PC-3 (cell line): ENCODE data around the gene GABRD. TPM values are rescaled to one million over a fixed set of nuclear protein-coding genes. Genes with fewer than 3 reads are reported as not detected.

Source experiments
- ATAC-seq: fragments of 200-7000 bp; cut with Tn5 transposase; 2 replicates; pipeline ENCODE4 v1.9.1; 2020; ENCODE audit warnings: mild to moderate bottlenecking, moderate library complexity
- BruUV-seq: library from RNA; stranded (reverse); fragments of 400-500 nt; replicated peaks from 2 replicates; lab custom pipeline; 2021; lab: Mats Ljungman, UMichigan
- CTCF ChIA-PET: fragments of 300-600 bp; sonication (Branson Sonifier 250); formaldehyde crosslinking; loops from one replicate; lab custom pipeline; 2022; ENCODE audit warnings: antibody characterized with exemption; lab: Charles Lee
- POLR2A ChIA-PET: fragments of 300-600 bp; sonication (Branson Sonifier 250); formaldehyde crosslinking; loops from one replicate; lab custom pipeline; 2022; ENCODE audit warnings: antibody characterized with exemption; ENCODE audit not compliant: unreplicated experiment; lab: Charles Lee
- DNase-seq: peaks from one replicate; pipeline ENCODE4 v3.0.0-alpha.2; 2015
- H2AFZ ChIP-seq: fragments of 300-600 bp; sonication (generic); 2 replicates; pipeline ENCODE4 v1.6.0; 2016; ENCODE audit warnings: antibody characterized with exemption, low read length
- H3F3A ChIP-seq: fragments of 300-600 bp; sonication (generic); one replicate; pipeline ENCODE4 v1.6.0; 2017; ENCODE audit warnings: antibody characterized with exemption, low read length, control low read depth, mild to moderate bottlenecking; ENCODE audit not compliant: unreplicated experiment
- H3K27ac ChIP-seq: fragments of 300-600 bp; sonication (generic); 2 replicates; pipeline ENCODE4 v1.5.1; 2016; ENCODE audit warnings: mild to moderate bottlenecking, low read length
- H3K27me3 ChIP-seq: fragments of 300-600 bp; sonication (generic); 2 replicates; pipeline ENCODE4 v1.6.1; 2016; ENCODE audit warnings: low read length, mixed read lengths
- H3K36me3 ChIP-seq: fragments of 300-600 bp; sonication (generic); 2 replicates; pipeline ENCODE4 v1.6.1; 2016; ENCODE audit warnings: low read depth, mixed run types, low read length, mixed read lengths
- H3K4me1 ChIP-seq: fragments of 300-600 bp; sonication (generic); 2 replicates; pipeline ENCODE4 v1.5.1; 2016; ENCODE audit warnings: low read length; ENCODE audit not compliant: insufficient read depth
- H3K4me2 ChIP-seq: fragments of 300-600 bp; sonication (generic); 2 replicates; pipeline ENCODE4 v1.6.0; 2016; ENCODE audit warnings: low read length
- H3K4me3 ChIP-seq: fragments of 300-600 bp; sonication (generic); 2 replicates; pipeline ENCODE4 v1.5.1; 2016; ENCODE audit warnings: mild to moderate bottlenecking, low read length, mixed read lengths
- H3K79me2 ChIP-seq: fragments of 300-600 bp; sonication (generic); 2 replicates; pipeline ENCODE4 v1.6.1; 2017; ENCODE audit warnings: low read length, mixed read lengths
- H3K9ac ChIP-seq: fragments of 300-600 bp; sonication (generic); 2 replicates; pipeline ENCODE4 v1.6.0; 2016; ENCODE audit warnings: mild to moderate bottlenecking, low read length
- H3K9me2 ChIP-seq: fragments of 300-600 bp; sonication (generic); replicated peaks from 2 replicates; pipeline ENCODE4 v1.6.1; 2016; ENCODE audit warnings: mixed run types, low read length, mixed read lengths
- H3K9me3 ChIP-seq: fragments of 300-600 bp; sonication (generic); 2 replicates; pipeline ENCODE4 v1.6.1; 2016; ENCODE audit warnings: low read length, mixed read lengths
- H4K20me1 ChIP-seq: fragments of 300-600 bp; sonication (generic); 2 replicates; pipeline ENCODE4 v1.6.1; 2016; ENCODE audit warnings: low read length, mixed read lengths
- CTCF ChIP-seq: fragments of 300-600 bp; sonication (generic); conservative IDR thresholded peaks from 2 replicates; pipeline ENCODE4 v1.5.1; 2017; ENCODE audit warnings: antibody characterized with exemption, low read depth, mild to moderate bottlenecking, low read length
- EZH2 ChIP-seq: fragments of 300-600 bp; sonication (generic); IDR thresholded peaks from one replicate; pipeline ENCODE4 v1.6.1; 2017; ENCODE audit warnings: antibody characterized with exemption, mild to moderate bottlenecking, low read length; ENCODE audit not compliant: unreplicated experiment
- EZH2phosphoT487 ChIP-seq: fragments of 300-600 bp; sonication (generic); IDR thresholded peaks from 2 replicates; pipeline ENCODE4 v1.6.1; 2018; ENCODE audit warnings: mild to moderate bottlenecking, antibody characterized with exemption, low read length, borderline replicate concordance
- intact Hi-C: fragments of 100-400 bp; cut with micrococcal nuclease; formaldehyde crosslinking; loops from 2 replicates; pipeline ENCODE4 v1.9.0; 2023
- total RNA-seq: library from RNA; depleted of rRNA; stranded (reverse); fragments of >200 nt; gene quantifications from 2 replicates; pipeline ENCODE4 v1.2.3, GENCODE V29; 2014

The GABRD gene
- total RNA-seq, 1 experiment from 2014 or later, result not detected

- no peak overlapping the region for H3K27ac ChIP-seq
- BruUV-seq, result no TSS peak
Measured at GRCh38 chr1:2046174-2046917, 27.2 kb downstream of the GABRD start.

GRCh38 chr1:2046953-2047748, 28.0 kb downstream of the GABRD start:
- H3K4me1 ChIP-seq, result peaks cover 26% of the 10 kb centered on the region
- H3K4me3 ChIP-seq, result no peak overlapping the region
- no peak overlapping the region for H2AFZ ChIP-seq
- intact Hi-C loops, result loop anchor here (1.0 to 2.0 kb wide), 2 partner anchors 87 to 102 kb away; no protein-coding TSS in a partner anchor
- no peak overlapping the region for H3K9ac ChIP-seq
- no TSS peak for BruUV-seq
- ATAC-seq, result no peak
- DNase-seq, result no peak
- no peaks in the 10 kb centered on the region for H3K9me3 ChIP-seq
- no peaks in the 10 kb centered on the region for H3K27me3 ChIP-seq
- no peaks in the 10 kb centered on the region for H3K36me3 ChIP-seq
- no peak overlapping the region for H3K4me2 ChIP-seq
- no peaks in the 10 kb centered on the region for H3F3A ChIP-seq
- TF ChIP-seq CTCF (no peak), EZH2phosphoT487 (no peak), EZH2 (no peak)
- CTCF ChIA-PET, result interaction anchor here (1.0 to 1.4 kb wide), 2 partner anchors 111 to 138 kb away, joined by 4 to 8 read pairs; no protein-coding TSS in a partner anchor
- peaks cover 16% of the 10 kb centered on the region for H3K79me2 ChIP-seq
- no peak overlapping the region for H3K27ac ChIP-seq
- POLR2A ChIA-PET, result no interaction called here
- no peaks in the 10 kb centered on the region for H3K9me2 ChIP-seq
- no peaks in the 10 kb centered on the region for H4K20me1 ChIP-seq

More at GRCh38 chr1:2046174-2046917, 27.2 kb downstream of the GABRD start:
- no peaks in the 10 kb centered on the region for H3K27me3 ChIP-seq
- H3K4me3 ChIP-seq, result no peak overlapping the region
- no peaks in the 10 kb centered on the region for H4K20me1 ChIP-seq
- H3K36me3 ChIP-seq, result no peaks in the 10 kb centered on the region
- no peak overlapping the region for H3K4me2 ChIP-seq
- ATAC-seq (peak; percentile 32), DNase-seq (peak; percentile 85)
- no peaks in the 10 kb centered on the region for H3K9me3 ChIP-seq
- H2AFZ ChIP-seq, result no peak overlapping the region
- no peak overlapping the region for H3K9ac ChIP-seq
- no peaks in the 10 kb centered on the region for H3F3A ChIP-seq
- H3K4me1 ChIP-seq, result peaks cover 20% of the 10 kb centered on the region
- TF ChIP-seq CTCF (peak; percentile 98), EZH2 (no peak)
- no peaks in the 10 kb centered on the region for H3K9me2 ChIP-seq
- ChIA-PET CTCF (interaction anchor here (0.6 to 1.4 kb wide), 4 partner anchors 85 to 137 kb away, joined by 3 to 8 read pairs (median 4); no protein-coding TSS in a partner anchor), POLR2A (no interaction called here)
- H3K79me2 ChIP-seq, result peaks cover 8% of the 10 kb centered on the region
- intact Hi-C loops, result loop anchor here (1.0 to 2.0 kb wide), 2 partner anchors 86 to 102 kb away; no protein-coding TSS in a partner anchor
